Ascending aorta (tissue), 2 donors: Measurements from ENCODE around the gene ATXN3L. TPM values are rescaled to one million over a fixed set of nuclear protein-coding genes. Genes with fewer than 3 reads are reported as not detected.

Experiments
- DNase-seq, 2 donors: peaks; one replicate each; pipeline ENCODE4 v3.0.0-alpha.2; 2019; ENCODE audit warnings: low spot score in 2 of 2
- H3K27ac ChIP-seq, 2 donors: fragments of 200-600 bp; sonication (generic); one replicate each; pipeline ENCODE4 v1.5.1; 2016 to 2017; ENCODE audit warnings: mild to moderate bottlenecking in 1 of 2
- H3K27me3 ChIP-seq: fragments of 200-600 bp; sonication (generic); one replicate; pipeline ENCODE4 v1.5.1; 2017
- H3K36me3 ChIP-seq, 2 donors: fragments of 200-600 bp; sonication (generic); one replicate each; pipeline ENCODE4 v1.5.1; 2016
- H3K4me1 ChIP-seq, 2 donors: fragments of 200-600 bp; sonication (generic); one replicate each; pipeline ENCODE4 v1.5.1; 2016 to 2017; ENCODE audit warnings: mild to moderate bottlenecking in 1 of 2
- H3K4me3 ChIP-seq, 2 donors: fragments of 200-600 bp; sonication (generic); one replicate each; pipeline ENCODE4 v1.5.1; 2016 to 2017; ENCODE audit warnings: mild to moderate bottlenecking in 1 of 2
- H3K9me3 ChIP-seq, 2 donors: fragments of 200-600 bp; sonication (generic); one replicate each; pipeline ENCODE4 v1.5.1; 2016
- intact Hi-C: fragments of 100-400 bp; cut with DNase I; formaldehyde crosslinking; loops from one replicate; pipeline ENCODE4 v1.15.1; 2023
- total RNA-seq: library from RNA; depleted of rRNA; stranded (reverse); fragments of >200 nt; gene quantifications from one replicate; pipeline ENCODE4 v1.1.0, GENCODE V29; 2016
- TF ChIP-seq, protein P1 (sequence below), 3 experiments: fragments of 200-600 bp in 2 of 3; fragments of 450-650 bp in 1 of 3; sonication (generic) in 2 of 3; IDR thresholded peaks; one replicate each; pipeline ENCODE4 v1.5.1; 2016 to 2019; ENCODE audit warnings: antibody characterized with exemption in 3 of 3, mild to moderate bottlenecking in 1 of 3, moderate library complexity in 1 of 3

Gene ATXN3L
- total RNA-seq, 1 donor from 2014 or later, result not detected

DNA sequence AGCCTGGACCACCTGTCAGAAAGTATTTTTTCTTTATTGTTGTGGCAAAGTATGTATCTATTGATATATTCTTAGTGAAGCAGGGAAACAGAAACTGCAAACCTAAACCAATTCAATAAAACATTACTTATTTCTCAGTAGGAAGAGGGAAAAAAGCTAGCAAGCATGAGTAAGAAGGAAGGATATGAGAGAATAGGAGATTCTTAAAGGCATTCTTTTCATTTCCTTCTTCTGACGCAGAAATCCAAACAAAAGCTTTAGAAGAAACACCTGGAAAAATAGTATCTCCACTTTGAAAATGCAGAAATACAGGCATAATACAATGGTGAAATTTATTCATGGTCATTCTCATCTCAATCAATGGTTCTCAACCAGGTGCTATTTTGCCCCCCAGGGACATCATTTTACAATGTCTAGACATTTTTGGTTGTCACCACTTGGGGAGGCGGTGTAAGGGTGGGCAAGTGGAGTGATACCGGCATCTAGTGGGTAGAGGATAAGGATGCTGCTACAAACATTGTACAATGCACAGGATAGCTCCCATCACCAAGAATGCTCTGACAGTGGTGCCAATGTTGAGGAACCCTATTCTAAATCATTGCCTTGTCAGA lies 21.7 kb upstream of the ATXN3L start:
- no peaks in the 10 kb centered on the region for H3K9me3 ChIP-seq
- TF ChIP-seq, protein P1, sequence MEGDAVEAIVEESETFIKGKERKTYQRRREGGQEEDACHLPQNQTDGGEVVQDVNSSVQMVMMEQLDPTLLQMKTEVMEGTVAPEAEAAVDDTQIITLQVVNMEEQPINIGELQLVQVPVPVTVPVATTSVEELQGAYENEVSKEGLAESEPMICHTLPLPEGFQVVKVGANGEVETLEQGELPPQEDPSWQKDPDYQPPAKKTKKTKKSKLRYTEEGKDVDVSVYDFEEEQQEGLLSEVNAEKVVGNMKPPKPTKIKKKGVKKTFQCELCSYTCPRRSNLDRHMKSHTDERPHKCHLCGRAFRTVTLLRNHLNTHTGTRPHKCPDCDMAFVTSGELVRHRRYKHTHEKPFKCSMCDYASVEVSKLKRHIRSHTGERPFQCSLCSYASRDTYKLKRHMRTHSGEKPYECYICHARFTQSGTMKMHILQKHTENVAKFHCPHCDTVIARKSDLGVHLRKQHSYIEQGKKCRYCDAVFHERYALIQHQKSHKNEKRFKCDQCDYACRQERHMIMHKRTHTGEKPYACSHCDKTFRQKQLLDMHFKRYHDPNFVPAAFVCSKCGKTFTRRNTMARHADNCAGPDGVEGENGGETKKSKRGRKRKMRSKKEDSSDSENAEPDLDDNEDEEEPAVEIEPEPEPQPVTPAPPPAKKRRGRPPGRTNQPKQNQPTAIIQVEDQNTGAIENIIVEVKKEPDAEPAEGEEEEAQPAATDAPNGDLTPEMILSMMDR (IDR thresholded peaks at IDR 0.05), result no peak
- no peaks in the 10 kb centered on the region for H3K4me1 ChIP-seq
- H3K36me3 ChIP-seq, result no peaks in the 10 kb centered on the region
- no peak overlapping the region for H3K27ac ChIP-seq
- DNase-seq, result no peak
- intact Hi-C loops, result no loop called here
- no peaks in the 10 kb centered on the region for H3K27me3 ChIP-seq
- H3K4me3 ChIP-seq, result no peak overlapping the region

GRCh38 chrX:13340182-13340791 lies 20.4 kb upstream of the ATXN3L start:
- no peak for DNase-seq
- H3K4me3 ChIP-seq, result no peak overlapping the region
- TF ChIP-seq, protein P1 (IDR thresholded peaks at IDR 0.05), result no peak
- intact Hi-C loops, result no loop called here
- H3K27ac ChIP-seq, result no peak overlapping the region
- H3K36me3 ChIP-seq, result no peaks in the 10 kb centered on the region
- H3K4me1 ChIP-seq, result no peaks in the 10 kb centered on the region
- no peaks in the 10 kb centered on the region for H3K9me3 ChIP-seq
- no peaks in the 10 kb centered on the region for H3K27me3 ChIP-seq

- intact Hi-C loops, result no loop called here
- Histone ChIP-seq H3K27me3 (no peaks in the 10 kb centered on the region), H3K9me3 (no peaks in the 10 kb centered on the region), H3K27ac (no peak overlapping the region), H3K4me3 (no peak overlapping the region), H3K36me3 (no peaks in the 10 kb centered on the region), H3K4me1 (no peaks in the 10 kb centered on the region)
- TF ChIP-seq, protein P1 (IDR thresholded peaks at IDR 0.05), result no peak
- no peak for DNase-seq
These were observed 19.8 kb upstream of the ATXN3L start for GRCh38 chrX:13339607-13340006.

DNA sequence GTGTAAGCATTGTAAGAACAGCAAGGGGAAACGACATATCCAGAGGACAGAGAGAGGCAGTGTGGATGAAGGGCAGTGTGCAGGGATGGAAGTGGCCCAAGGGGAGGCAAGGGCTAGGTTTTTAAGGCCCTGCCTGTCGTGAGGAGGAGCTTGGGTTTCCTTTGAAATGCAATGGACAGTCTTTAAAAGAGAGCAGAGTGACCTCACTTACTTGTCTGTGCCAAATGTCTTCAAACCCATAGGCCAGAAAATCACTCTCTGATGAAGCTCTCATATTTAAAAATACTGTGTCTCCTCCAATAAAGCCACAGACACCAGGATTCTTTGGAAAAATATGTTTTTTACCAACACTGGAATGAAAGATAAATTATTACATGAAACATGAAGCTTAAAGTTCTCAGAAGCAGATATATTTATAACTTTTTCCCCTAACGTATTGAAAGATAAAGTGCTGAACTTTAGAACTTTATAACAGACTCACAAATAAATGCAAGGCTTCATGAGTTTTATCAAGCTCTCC lies 19.2 kb upstream of the ATXN3L start:
- H3K9me3 ChIP-seq, result no peaks in the 10 kb centered on the region

DNA sequence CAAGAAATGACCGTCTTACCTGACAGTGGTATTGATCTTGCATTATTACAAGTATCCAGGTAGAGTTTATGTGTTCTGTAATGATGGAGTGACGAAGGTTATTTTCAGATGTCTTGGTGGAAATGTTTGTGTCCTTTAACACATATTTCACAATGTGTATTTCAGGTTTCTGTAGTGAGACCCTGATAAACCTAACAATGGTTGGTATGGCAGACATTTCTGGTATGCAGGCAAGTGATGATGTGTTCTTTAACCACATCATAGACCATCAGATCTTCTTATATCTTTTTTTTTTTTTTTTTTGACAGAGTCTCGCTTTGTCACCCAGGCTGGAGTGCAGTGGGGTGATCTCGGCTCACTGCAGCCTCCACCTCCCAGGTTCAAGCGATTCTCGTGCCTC lies 14.6 kb upstream of the ATXN3L start:
- H3K27ac ChIP-seq, result no peak overlapping the region

More for the DNA sequence above, 19.2 kb upstream of the ATXN3L start:
- no peak for DNase-seq
- Histone ChIP-seq H3K27ac (no peak overlapping the region), H3K4me3 (no peak overlapping the region), H3K27me3 (no peaks in the 10 kb centered on the region), H3K36me3 (no peaks in the 10 kb centered on the region), H3K4me1 (no peaks in the 10 kb centered on the region)
- intact Hi-C loops, result no loop called here
- TF ChIP-seq, protein P1 (IDR thresholded peaks at IDR 0.05), result no peak

More for the DNA sequence above, 14.6 kb upstream of the ATXN3L start:
- Histone ChIP-seq H3K4me1 (no peaks in the 10 kb centered on the region), H3K4me3 (no peak overlapping the region), H3K9me3 (no peaks in the 10 kb centered on the region), H3K27me3 (no peaks in the 10 kb centered on the region), H3K36me3 (no peaks in the 10 kb centered on the region)
- intact Hi-C loops, result no loop called here
- TF ChIP-seq, protein P1 (IDR thresholded peaks at IDR 0.05), result no peak
- no peak for DNase-seq
